ENCODE data around the gene WNT2. TPM values are rescaled to one million over a fixed set of nuclear protein-coding genes. Genes with fewer than 3 reads are reported as not detected.

WNT2 gene
- total RNA-seq, 1 donor from 2014 or later = 0.41 TPM

GRCh38 chr7:117282239-117282812 is 40.5 kb downstream of the WNT2 start:
- Mint-ChIP-seq H3K9me3 (ENCODE audit: unreplicated experiment) (no peaks in the 10 kb centered on the region), H3K36me3 (ENCODE audit: low read depth, unreplicated experiment) (peaks cover 4% of the 10 kb centered on the region), H3K27me3 (ENCODE audit: unreplicated experiment) (peaks cover 3% of the 10 kb centered on the region), H3K4me3 (ENCODE audit: unreplicated experiment) (no peak overlapping the region), H3K27ac (ENCODE audit: unreplicated experiment) (no peak overlapping the region), H3K4me1 (ENCODE audit: unreplicated experiment) (peaks cover 4% of the 10 kb centered on the region)
- no peak for DNase-seq (ENCODE audit: low spot score)
- no peak for TF ChIP-seq CTCF (IDR thresholded peaks at IDR 0.05; ENCODE audit: unreplicated experiment)

- DNase-seq (ENCODE audit: low spot score) = no peak
Observed at GRCh38 chr7:117281562-117281961, 41.3 kb downstream of the WNT2 start.

GRCh38 chr7:117279931-117280557 is 42.8 kb downstream of the WNT2 start:
- DNase-seq (ENCODE audit: low spot score) = no peak
- Mint-ChIP-seq H3K27me3 (ENCODE audit: unreplicated experiment) (peaks cover 3% of the 10 kb centered on the region), H3K27ac (ENCODE audit: unreplicated experiment) (no peak overlapping the region), H3K9me3 (ENCODE audit: unreplicated experiment) (no peaks in the 10 kb centered on the region), H3K4me1 (ENCODE audit: unreplicated experiment) (peaks cover 4% of the 10 kb centered on the region), H3K4me3 (ENCODE audit: unreplicated experiment) (no peak overlapping the region), H3K36me3 (ENCODE audit: low read depth, unreplicated experiment) (peaks cover 4% of the 10 kb centered on the region)
- no peak for TF ChIP-seq CTCF (IDR thresholded peaks at IDR 0.05; ENCODE audit: unreplicated experiment)

More at GRCh38 chr7:117281562-117281961, 41.3 kb downstream of the WNT2 start:
- Mint-ChIP-seq H3K27ac (ENCODE audit: unreplicated experiment) (no peak overlapping the region), H3K4me3 (ENCODE audit: unreplicated experiment) (no peak overlapping the region), H3K36me3 (ENCODE audit: low read depth, unreplicated experiment) (peaks cover 4% of the 10 kb centered on the region), H3K27me3 (ENCODE audit: unreplicated experiment) (peaks cover 3% of the 10 kb centered on the region), H3K4me1 (ENCODE audit: unreplicated experiment) (peaks cover 4% of the 10 kb centered on the region), H3K9me3 (ENCODE audit: unreplicated experiment) (no peaks in the 10 kb centered on the region)
- no peak for TF ChIP-seq CTCF (IDR thresholded peaks at IDR 0.05; ENCODE audit: unreplicated experiment)

GRCh38 chr7:117279203-117279602 is 43.7 kb downstream of the WNT2 start:
- no peak for TF ChIP-seq CTCF (IDR thresholded peaks at IDR 0.05; ENCODE audit: unreplicated experiment)

GRCh38 chr7:117278040-117278439 is 44.8 kb downstream of the WNT2 start:
- Mint-ChIP-seq H3K27ac (ENCODE audit: unreplicated experiment) (no peak overlapping the region), H3K4me3 (ENCODE audit: unreplicated experiment) (no peak overlapping the region), H3K36me3 (ENCODE audit: low read depth, unreplicated experiment) (peaks cover 4% of the 10 kb centered on the region), H3K9me3 (ENCODE audit: unreplicated experiment) (no peaks in the 10 kb centered on the region), H3K27me3 (ENCODE audit: unreplicated experiment) (peaks cover 3% of the 10 kb centered on the region), H3K4me1 (ENCODE audit: unreplicated experiment) (peaks cover 7% of the 10 kb centered on the region)
- DNase-seq (ENCODE audit: low spot score) = no peak
- no peak for TF ChIP-seq CTCF (IDR thresholded peaks at IDR 0.05; ENCODE audit: unreplicated experiment)

More at GRCh38 chr7:117279203-117279602, 43.7 kb downstream of the WNT2 start:
- Mint-ChIP-seq H3K36me3 (ENCODE audit: low read depth, unreplicated experiment) (peaks cover 4% of the 10 kb centered on the region), H3K4me3 (ENCODE audit: unreplicated experiment) (no peak overlapping the region), H3K4me1 (ENCODE audit: unreplicated experiment) (peaks cover 7% of the 10 kb centered on the region), H3K27me3 (ENCODE audit: unreplicated experiment) (peaks cover 3% of the 10 kb centered on the region), H3K9me3 (ENCODE audit: unreplicated experiment) (no peaks in the 10 kb centered on the region), H3K27ac (ENCODE audit: unreplicated experiment) (no peak overlapping the region)
- no peak for DNase-seq (ENCODE audit: low spot score)

Data from endothelial cell (in vitro differentiated cells).